ENCODE results near the gene TSHZ3. TPM values are rescaled to one million over a fixed set of nuclear protein-coding genes. Genes with fewer than 3 reads are reported as not detected.

TSHZ3 gene
- total and polyA plus RNA-seq, 2 experiments from 2014 or later: 19.6 to 24.0 TPM

GRCh38 chr19:31297991-31298390 lies 51.2 kb downstream of the TSHZ3 start:
- H3F3A ChIP-seq (ENCODE audit: insufficient read depth): no peaks in the 10 kb centered on the region
- in situ Hi-C loops (cut with MboI): no loop called here
- no peak for DNase-seq
- peaks cover 6% of the 10 kb centered on the region; the same call in 1 of the 2 replicates for H3K36me3 ChIP-seq (ENCODE audit: low read depth)
- no peak overlapping the region for H3K9ac ChIP-seq
- no peaks in the 10 kb centered on the region for H3K9me2 ChIP-seq (ENCODE audit: insufficient read depth)
- no peak overlapping the region for H3K27ac ChIP-seq
- H2AFZ ChIP-seq: no peak overlapping the region
- no peak for TF ChIP-seq EZH2phosphoT487 (IDR thresholded peaks at IDR 0.05; ENCODE audit: insufficient read depth, low read depth)
- TF ChIP-seq EZH2 (IDR thresholded peaks at IDR 0.05; ENCODE audit: insufficient read depth, poor library complexity, severe bottlenecking): no peak
- H3K79me2 ChIP-seq (ENCODE audit: insufficient read depth): peaks cover 100% of the 10 kb centered on the region
- no peaks in the 10 kb centered on the region for H3K9me3 ChIP-seq (ENCODE audit: low read depth)
- no peak overlapping the region for H3K4me3 ChIP-seq
- no peaks in the 10 kb centered on the region for H3K4me1 ChIP-seq (ENCODE audit: insufficient read depth)
- WGBS, 2 experiments (ENCODE audit: low coverage in 1 of 2, low lambda C conversion rate in 2 of 2, missing lambda C conversion rate in 2 of 2): 74 to 76% methylated on average over 5 of the region's 5 CpGs
- no peaks in the 10 kb centered on the region for H3K27me3 ChIP-seq (replicated peaks; ENCODE audit: insufficient read depth)
- H4K20me1 ChIP-seq (ENCODE audit: insufficient read depth): no peaks in the 10 kb centered on the region; the same call in none of the 2 replicates
- H3K4me2 ChIP-seq (ENCODE audit: unreplicated experiment): no peak overlapping the region

GRCh38 chr19:31296741-31297390 lies 52.4 kb downstream of the TSHZ3 start:
- in situ Hi-C loops (cut with MboI): no loop called here
- H3F3A ChIP-seq (ENCODE audit: insufficient read depth): no peaks in the 10 kb centered on the region
- no peak overlapping the region for H3K4me2 ChIP-seq (ENCODE audit: unreplicated experiment)
- peaks cover 100% of the 10 kb centered on the region for H3K79me2 ChIP-seq (ENCODE audit: insufficient read depth)
- peaks cover 6% of the 10 kb centered on the region; the same call in 1 of the 2 replicates for H3K36me3 ChIP-seq (ENCODE audit: low read depth)
- no peaks in the 10 kb centered on the region for H3K9me3 ChIP-seq (ENCODE audit: low read depth)
- no peaks in the 10 kb centered on the region for H3K9me2 ChIP-seq (ENCODE audit: insufficient read depth)
- H2AFZ ChIP-seq: no peak overlapping the region
- no peaks in the 10 kb centered on the region; the same call in none of the 2 replicates for H4K20me1 ChIP-seq (ENCODE audit: insufficient read depth)
- no peak for DNase-seq
- 85 to 88% methylated on average over 10 of the region's 10 CpGs for WGBS, 2 experiments (ENCODE audit: low coverage in 1 of 2, low lambda C conversion rate in 2 of 2, missing lambda C conversion rate in 2 of 2)
- no peak for TF ChIP-seq EZH2 (IDR thresholded peaks at IDR 0.05; ENCODE audit: insufficient read depth, poor library complexity, severe bottlenecking)
- TF ChIP-seq EZH2phosphoT487 (IDR thresholded peaks at IDR 0.05; ENCODE audit: insufficient read depth, low read depth): no peak
- no peak overlapping the region for H3K4me3 ChIP-seq
- no peak overlapping the region for H3K9ac ChIP-seq
- H3K27me3 ChIP-seq (replicated peaks; ENCODE audit: insufficient read depth): no peaks in the 10 kb centered on the region
- H3K4me1 ChIP-seq (ENCODE audit: insufficient read depth): no peaks in the 10 kb centered on the region
- no peak overlapping the region for H3K27ac ChIP-seq

- WGBS, 2 experiments (ENCODE audit: low coverage in 1 of 2, low lambda C conversion rate in 2 of 2, missing lambda C conversion rate in 2 of 2): 100% methylated on average over 2 of the region's 2 CpGs
- in situ Hi-C loops (cut with MboI): no loop called here
- Histone ChIP-seq H3K4me2 (ENCODE audit: unreplicated experiment) (no peak overlapping the region), H3K4me3 (no peak overlapping the region), H3K79me2 (ENCODE audit: insufficient read depth) (peaks cover 100% of the 10 kb centered on the region), H3K27ac (no peak overlapping the region), H3K4me1 (ENCODE audit: insufficient read depth) (no peaks in the 10 kb centered on the region), H3K9me2 (ENCODE audit: insufficient read depth) (no peaks in the 10 kb centered on the region), H3F3A (ENCODE audit: insufficient read depth) (no peaks in the 10 kb centered on the region), H2AFZ (no peak overlapping the region), H3K36me3 (ENCODE audit: low read depth) (peaks cover 6% of the 10 kb centered on the region; the same call in 1 of the 2 replicates), H4K20me1 (ENCODE audit: insufficient read depth) (no peaks in the 10 kb centered on the region; the same call in none of the 2 replicates), H3K9ac (no peak overlapping the region), H3K27me3 (replicated peaks; ENCODE audit: insufficient read depth) (no peaks in the 10 kb centered on the region), H3K9me3 (ENCODE audit: low read depth) (no peaks in the 10 kb centered on the region)
- DNase-seq: no peak
- TF ChIP-seq EZH2 (IDR thresholded peaks at IDR 0.05; ENCODE audit: insufficient read depth, poor library complexity, severe bottlenecking): no peak
- TF ChIP-seq EZH2phosphoT487 (IDR thresholded peaks at IDR 0.05; ENCODE audit: insufficient read depth, low read depth): no peak
These were observed 55.0 kb downstream of the TSHZ3 start for GRCh38 chr19:31294189-31294588.

- H3K27ac ChIP-seq: no peak overlapping the region
- H3K9me2 ChIP-seq (ENCODE audit: insufficient read depth): no peaks in the 10 kb centered on the region
- H3K4me2 ChIP-seq (ENCODE audit: unreplicated experiment): no peak overlapping the region
- no peaks in the 10 kb centered on the region for H3F3A ChIP-seq (ENCODE audit: insufficient read depth)
- no peak overlapping the region for H3K9ac ChIP-seq
- H3K36me3 ChIP-seq (ENCODE audit: low read depth): peaks cover 6% of the 10 kb centered on the region; the same call in 1 of the 2 replicates
- no peak overlapping the region for H2AFZ ChIP-seq
- H3K4me3 ChIP-seq: no peak overlapping the region
- H3K27me3 ChIP-seq (replicated peaks; ENCODE audit: insufficient read depth): no peaks in the 10 kb centered on the region
- H3K9me3 ChIP-seq (ENCODE audit: low read depth): no peaks in the 10 kb centered on the region
- H4K20me1 ChIP-seq (ENCODE audit: insufficient read depth): no peaks in the 10 kb centered on the region; the same call in 1 of the 2 replicates
- peaks cover 100% of the 10 kb centered on the region for H3K79me2 ChIP-seq (ENCODE audit: insufficient read depth)
- no peak for DNase-seq
- TF ChIP-seq EZH2phosphoT487 (IDR thresholded peaks at IDR 0.05; ENCODE audit: insufficient read depth, low read depth): no peak
- no peak for TF ChIP-seq EZH2 (IDR thresholded peaks at IDR 0.05; ENCODE audit: insufficient read depth, poor library complexity, severe bottlenecking)
- H3K4me1 ChIP-seq (ENCODE audit: insufficient read depth): no peaks in the 10 kb centered on the region
- 70 to 88% methylated on average over 2 of the region's 2 CpGs for WGBS, 2 experiments (ENCODE audit: low coverage in 1 of 2, low lambda C conversion rate in 2 of 2, missing lambda C conversion rate in 2 of 2)
- in situ Hi-C loops (cut with MboI): no loop called here
These were observed 56.5 kb downstream of the TSHZ3 start for GRCh38 chr19:31292639-31293185.

Data from GM23248 (cell line).